ENCODE data around the gene MAP3K8.

MAP3K8 gene

DNA sequence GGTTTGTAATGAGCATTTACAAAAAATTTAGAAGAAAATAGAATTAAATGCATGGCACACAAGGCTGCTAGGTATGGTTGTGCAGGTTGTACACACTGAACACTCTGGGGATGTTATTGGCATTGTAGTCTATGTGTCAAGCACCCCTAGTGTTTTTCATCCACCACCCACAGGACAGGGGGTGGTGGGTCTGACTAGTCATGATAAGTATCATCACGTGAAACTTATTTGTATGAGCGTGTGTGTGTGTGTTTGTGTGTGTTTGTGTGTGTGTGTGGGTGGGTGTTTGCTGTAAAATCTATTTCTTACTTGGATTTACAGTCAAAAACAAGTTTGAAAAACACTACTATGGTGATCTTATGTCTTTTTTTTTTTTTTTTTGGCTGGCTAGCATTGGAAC is 66.5 kb downstream of the MAP3K8 start:
- H3K4me3 ChIP-seq (ENCODE audit: low read length): no peak overlapping the region
- TF ChIP-seq, protein P1, sequence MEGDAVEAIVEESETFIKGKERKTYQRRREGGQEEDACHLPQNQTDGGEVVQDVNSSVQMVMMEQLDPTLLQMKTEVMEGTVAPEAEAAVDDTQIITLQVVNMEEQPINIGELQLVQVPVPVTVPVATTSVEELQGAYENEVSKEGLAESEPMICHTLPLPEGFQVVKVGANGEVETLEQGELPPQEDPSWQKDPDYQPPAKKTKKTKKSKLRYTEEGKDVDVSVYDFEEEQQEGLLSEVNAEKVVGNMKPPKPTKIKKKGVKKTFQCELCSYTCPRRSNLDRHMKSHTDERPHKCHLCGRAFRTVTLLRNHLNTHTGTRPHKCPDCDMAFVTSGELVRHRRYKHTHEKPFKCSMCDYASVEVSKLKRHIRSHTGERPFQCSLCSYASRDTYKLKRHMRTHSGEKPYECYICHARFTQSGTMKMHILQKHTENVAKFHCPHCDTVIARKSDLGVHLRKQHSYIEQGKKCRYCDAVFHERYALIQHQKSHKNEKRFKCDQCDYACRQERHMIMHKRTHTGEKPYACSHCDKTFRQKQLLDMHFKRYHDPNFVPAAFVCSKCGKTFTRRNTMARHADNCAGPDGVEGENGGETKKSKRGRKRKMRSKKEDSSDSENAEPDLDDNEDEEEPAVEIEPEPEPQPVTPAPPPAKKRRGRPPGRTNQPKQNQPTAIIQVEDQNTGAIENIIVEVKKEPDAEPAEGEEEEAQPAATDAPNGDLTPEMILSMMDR (conservative IDR thresholded peaks at IDR 0.05; ENCODE audit: low read length): no peak
- no peak for DNase-seq (ENCODE audit: low read depth)

DNA sequence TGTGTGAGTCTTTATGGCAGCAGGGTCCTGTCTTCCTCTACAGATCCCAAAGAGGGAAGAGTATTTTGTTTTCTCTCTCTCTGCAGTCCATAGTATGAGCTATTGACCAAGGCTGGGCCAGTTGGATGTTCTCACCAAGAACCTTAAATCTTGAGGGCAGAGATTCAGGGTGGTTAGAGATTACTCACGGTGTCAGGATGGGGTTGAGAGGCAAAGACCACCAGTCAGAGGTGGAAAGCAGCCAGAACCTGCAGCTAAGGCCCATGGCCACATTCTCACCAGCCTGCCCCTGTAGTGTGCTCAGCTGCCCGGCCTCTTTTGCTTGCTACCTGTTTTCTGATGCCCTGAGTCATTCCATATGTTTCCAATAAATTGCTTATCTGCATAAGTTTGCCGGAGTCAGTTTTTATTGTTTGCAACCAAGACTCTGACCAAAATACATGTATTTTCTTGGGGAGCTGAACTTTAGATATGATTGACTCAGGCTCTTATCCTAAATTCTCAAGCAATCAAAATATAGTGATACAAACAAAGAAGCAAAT is 67.0 kb downstream of the MAP3K8 start:
- no peak overlapping the region for H3K4me3 ChIP-seq (ENCODE audit: low read length)
- DNase-seq (ENCODE audit: low read depth): no peak
- TF ChIP-seq, protein P1 (conservative IDR thresholded peaks at IDR 0.05; ENCODE audit: low read length): no peak

DNA sequence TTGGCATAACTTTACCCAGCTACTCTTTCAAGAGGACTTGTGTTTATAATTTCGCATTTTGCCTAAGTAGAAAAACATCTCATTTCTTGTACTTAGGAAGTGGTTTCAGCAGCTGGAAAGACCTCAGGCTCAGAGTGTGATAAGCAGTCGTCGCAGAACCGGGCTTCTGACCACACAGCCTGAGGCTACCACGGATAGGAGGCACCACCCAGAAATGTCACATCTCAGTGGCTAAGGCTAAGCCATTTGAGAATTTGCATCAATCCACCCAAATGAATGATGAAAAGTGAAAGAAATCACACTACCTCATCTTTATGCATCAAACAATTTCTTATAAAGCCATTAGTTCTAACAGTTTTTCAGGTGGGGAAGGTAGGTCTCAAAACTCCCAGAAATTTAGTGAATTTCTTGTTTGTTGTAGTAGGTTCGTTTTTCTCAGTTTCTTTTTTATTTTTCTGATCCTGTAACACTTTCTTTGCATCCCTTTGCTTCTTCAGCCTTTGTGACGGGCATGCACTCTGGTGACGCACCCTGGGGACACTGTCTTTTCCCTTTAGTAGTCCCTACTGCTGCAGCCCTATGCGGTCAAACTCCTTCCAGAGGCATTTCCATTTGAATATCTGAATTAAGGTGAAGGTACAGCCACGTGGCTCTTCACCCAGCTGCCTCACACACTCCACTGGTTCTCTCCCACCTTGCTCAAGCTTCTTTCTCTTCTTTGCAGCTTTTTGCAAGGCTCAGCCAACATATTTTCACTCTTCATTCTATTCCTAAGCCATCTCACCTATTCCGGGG is 68.5 kb downstream of the MAP3K8 start:
- peak; percentile 19 for DNase-seq (ENCODE audit: low read depth)
- TF ChIP-seq, protein P1 (conservative IDR thresholded peaks at IDR 0.05; ENCODE audit: low read length): no peak
- H3K4me3 ChIP-seq (ENCODE audit: low read length): no peak overlapping the region

DNA sequence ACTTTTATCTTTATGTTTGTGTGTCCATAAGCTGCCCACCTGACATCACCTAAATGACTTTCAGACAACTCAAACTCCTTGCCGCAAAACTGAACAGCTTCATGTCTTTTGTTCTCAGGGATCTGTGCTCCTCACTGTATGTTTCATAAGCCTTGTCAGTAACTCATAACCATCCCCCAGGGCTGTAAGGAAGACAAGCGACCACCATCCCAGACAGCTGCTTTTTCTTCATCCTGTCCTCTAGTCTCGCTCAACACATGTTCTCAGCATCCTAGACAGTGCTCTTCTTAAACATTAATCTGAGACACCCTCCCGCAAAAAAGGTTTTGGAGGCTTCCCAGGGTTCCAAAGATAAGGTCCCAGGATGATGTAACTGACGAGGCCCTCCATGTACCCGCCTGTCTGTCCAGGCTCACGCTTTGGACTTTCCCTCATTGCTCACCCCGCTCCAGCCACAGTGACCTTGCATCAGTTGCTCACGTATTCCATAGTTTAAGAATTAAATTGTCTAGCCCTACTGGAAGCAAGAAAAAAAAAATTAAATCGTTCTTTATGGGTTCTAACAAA is 69.8 kb downstream of the MAP3K8 start:
- TF ChIP-seq, protein P1 (conservative IDR thresholded peaks at IDR 0.05; ENCODE audit: low read length): no peak
- H3K4me3 ChIP-seq (ENCODE audit: low read length): no peak overlapping the region
- no peak for DNase-seq (ENCODE audit: low read depth)

DNA sequence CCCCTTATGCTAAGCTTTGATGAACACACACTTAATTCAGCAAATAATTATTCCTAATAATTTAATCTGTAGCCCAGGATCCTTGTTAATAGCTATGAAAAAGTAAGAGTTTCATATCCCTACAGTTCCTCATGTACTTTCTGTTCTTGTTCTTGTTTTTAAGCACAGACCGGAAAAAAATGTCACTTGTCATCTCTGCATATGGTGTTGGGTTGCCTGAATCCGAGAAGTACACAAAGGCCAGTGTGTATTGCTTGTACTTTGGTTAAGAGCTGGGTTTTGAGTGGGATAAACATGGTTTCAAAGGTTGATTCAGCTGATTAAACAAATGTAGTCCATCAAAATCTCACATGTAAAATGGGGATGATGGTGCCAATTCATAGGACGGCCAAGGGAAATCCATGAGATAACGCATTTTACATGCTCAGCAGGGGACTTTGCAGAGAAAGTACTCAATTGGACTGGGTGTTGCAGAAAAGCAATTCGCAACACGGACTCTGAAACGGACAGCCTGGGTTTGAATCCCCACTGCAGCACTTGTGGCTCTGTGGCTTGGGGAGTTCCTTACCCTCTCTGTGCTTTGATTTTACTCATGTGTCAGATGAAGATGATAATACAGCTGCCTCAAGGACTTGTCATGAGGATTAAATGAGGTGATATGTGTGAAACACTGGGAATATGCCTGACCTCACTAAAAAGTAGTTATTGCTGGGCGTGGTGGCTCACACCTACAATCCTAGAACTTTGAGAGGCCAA is 71.7 kb downstream of the MAP3K8 start:
- no peak for DNase-seq (ENCODE audit: low read depth)
- TF ChIP-seq, protein P1 (conservative IDR thresholded peaks at IDR 0.05; ENCODE audit: low read length): no peak
- H3K4me3 ChIP-seq (ENCODE audit: low read length): no peak overlapping the region

DNA sequence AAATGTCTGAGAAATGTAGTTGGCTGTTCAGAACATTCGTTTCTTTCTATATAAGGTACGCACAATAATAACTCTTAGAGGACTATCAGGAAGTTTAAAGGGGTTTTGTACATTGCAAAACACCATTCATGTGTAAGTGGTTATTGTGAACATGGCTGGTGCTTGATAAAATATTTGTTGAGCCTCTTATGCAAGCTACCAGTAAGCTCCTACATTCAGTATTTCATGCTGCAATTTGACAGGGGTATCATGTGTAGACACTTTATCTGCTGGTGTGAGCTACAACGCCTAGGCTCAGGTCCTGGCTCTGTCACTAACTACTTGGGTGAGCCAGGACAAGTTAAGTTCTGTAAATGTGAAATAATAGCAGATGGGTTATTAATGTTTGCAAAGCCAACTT is 75.5 kb downstream of the MAP3K8 start:
- H3K4me3 ChIP-seq (ENCODE audit: low read length): no peak overlapping the region
- DNase-seq (ENCODE audit: low read depth): no peak
- TF ChIP-seq, protein P1 (conservative IDR thresholded peaks at IDR 0.05; ENCODE audit: low read length): no peak

Data from AG10803 (cell line).